HG03095 (cell line): ENCODE measurements around the gene PTGIS.

ENCODE experiments used
- ATAC-seq: cut with Tn5 transposase; IDR thresholded peaks from one replicate; pipeline ENCODE4 v1.9.1; 2021; ENCODE audit warnings: moderate library complexity; ENCODE audit not compliant: unreplicated experiment

The PTGIS gene

GRCh38 chr20:49560646-49561045, 7.3 kb downstream of the PTGIS start:
- no peak for ATAC-seq

- ATAC-seq: no peak
These were observed 7.8 kb downstream of the PTGIS start for GRCh38 chr20:49560186-49560585.

GRCh38 chr20:49559411-49560081, 8.4 kb downstream of the PTGIS start:
- ATAC-seq: no peak

GRCh38 chr20:49558826-49559225, 9.1 kb downstream of the PTGIS start:
- ATAC-seq: no peak

GRCh38 chr20:49557449-49557848, 10.5 kb downstream of the PTGIS start:
- ATAC-seq: no peak

- ATAC-seq: no peak
These were observed 11.3 kb downstream of the PTGIS start for GRCh38 chr20:49556621-49557020.

- no peak for ATAC-seq
These were observed 18.0 kb downstream of the PTGIS start for GRCh38 chr20:49549801-49550551.

GRCh38 chr20:49548371-49548947, 19.5 kb downstream of the PTGIS start:
- ATAC-seq: no peak

GRCh38 chr20:49545572-49545971, 22.4 kb downstream of the PTGIS start:
- no peak for ATAC-seq

GRCh38 chr20:49544535-49544934, 23.4 kb downstream of the PTGIS start:
- no peak for ATAC-seq

GRCh38 chr20:49543858-49544437, 24.0 kb downstream of the PTGIS start:
- no peak for ATAC-seq

- ATAC-seq: no peak
These were observed 24.7 kb downstream of the PTGIS start for GRCh38 chr20:49543071-49543857.

GRCh38 chr20:49542514-49542991, 25.4 kb downstream of the PTGIS start:
- no peak for ATAC-seq

- ATAC-seq: no peak
These were observed 26.0 kb downstream of the PTGIS start for GRCh38 chr20:49541733-49542513.

DNA sequence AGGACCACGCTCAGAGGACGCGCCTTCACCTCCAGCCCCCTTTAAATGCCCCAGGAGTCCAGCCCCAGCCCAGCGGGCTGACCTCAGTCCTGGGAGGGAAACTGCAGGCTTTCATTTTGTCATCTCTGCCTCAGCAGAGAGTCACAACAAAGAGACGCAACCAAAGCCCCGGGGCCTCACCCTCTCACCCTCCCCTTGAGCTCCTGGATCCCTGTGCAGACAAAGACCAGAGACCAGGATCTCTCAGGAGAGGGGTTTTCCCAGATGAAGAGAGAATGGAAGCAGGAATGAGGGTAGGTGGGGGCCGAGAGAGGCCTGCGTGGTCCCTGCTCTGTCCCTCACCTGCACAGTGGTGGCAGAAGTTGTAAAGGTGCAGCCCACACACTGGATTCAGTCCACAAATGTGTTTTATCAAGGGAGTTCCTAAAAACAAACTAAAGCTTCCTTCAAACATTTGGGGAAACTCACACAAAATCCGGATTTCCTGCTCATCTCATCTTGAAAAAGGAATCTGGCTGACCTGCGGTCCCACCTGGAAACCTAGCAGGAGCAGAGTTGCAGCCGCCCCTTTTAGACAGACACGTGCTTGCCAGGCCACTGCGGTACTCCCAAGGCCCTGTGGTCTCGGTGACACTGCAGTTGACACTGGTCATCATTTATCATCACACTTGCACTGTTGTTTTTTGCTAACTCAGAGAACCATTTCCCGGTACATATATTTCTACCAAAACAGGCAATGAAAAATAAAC, 27.1 kb downstream of the PTGIS start:
- ATAC-seq: no peak

DNA sequence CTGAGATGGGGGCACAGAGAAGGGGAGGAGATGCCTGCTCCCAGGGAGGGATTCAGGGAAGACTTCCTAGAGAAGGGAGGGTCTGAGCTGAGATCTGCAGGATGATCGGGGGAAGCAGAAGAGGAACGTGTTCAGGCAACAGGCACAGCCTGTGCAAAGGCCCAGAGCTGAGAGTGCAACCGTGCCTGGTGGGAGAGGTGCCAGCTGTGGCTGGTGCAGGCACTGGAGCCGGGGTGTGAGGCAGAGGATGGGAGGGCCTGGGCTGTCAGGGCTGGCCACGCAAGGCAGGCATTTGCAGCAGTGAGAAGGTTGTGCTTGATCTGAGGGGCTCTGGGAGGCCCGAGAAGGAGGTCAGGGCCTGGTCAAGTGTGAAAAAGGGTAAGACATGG, 27.7 kb downstream of the PTGIS start:
- no peak for ATAC-seq

DNA sequence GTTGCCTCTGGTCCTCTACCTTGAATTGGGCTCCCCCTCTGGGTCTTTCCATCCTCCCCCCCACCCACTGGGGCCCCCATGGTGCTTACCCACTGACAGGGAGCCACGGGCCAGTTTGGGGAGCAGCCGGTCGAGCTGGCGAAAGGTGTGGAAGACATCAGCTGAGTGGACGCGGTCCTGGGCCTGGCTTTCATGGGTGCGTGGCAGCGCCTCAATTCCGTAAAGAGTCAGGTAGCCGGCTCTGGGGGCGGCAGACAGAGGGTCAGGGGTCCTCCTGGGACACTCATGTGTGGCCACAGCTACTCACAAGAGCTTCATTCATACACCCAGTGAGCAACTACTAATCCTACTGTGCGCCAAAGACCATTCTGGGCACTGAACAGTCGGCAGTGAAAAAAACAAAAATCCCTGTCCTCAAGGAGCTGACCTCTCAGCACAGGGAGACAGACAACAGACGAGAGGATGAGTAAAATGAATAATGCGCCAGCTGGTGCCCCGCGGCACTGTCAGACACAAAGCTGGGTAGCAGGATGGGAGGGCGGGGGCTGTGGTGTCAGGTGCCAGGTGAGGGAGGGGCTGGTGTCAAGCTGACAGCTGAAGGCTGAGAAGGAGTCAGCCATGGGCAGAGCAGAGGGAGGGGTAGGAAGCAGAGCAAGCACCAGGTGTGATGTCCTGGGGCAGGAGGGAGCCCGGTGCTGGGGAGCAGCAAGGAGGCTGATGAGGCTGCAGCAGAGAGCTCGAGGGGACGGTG, 28.3 kb downstream of the PTGIS start:
- no peak for ATAC-seq

GRCh38 chr20:49538950-49539349, 29.0 kb downstream of the PTGIS start:
- no peak for ATAC-seq

- ATAC-seq: no peak
These were observed 33.7 kb downstream of the PTGIS start for GRCh38 chr20:49534255-49534712.
